HG03439 (cell line): ENCODE measurements around the gene KIR3DL3.
"Not testable (repeated sequence)": the region's sequence is repeated elsewhere in the genome, so short reads cannot be mapped to it uniquely, and the experiment has no call there.

Source experiments
- ATAC-seq: cut with Tn5 transposase; IDR thresholded peaks from one replicate; pipeline ENCODE4 v1.9.1; 2021; ENCODE audit warnings: mild to moderate bottlenecking, moderate library complexity; ENCODE audit not compliant: unreplicated experiment

KIR3DL3 gene

GRCh38 chr19:54729416-54730188 is 5.4 kb downstream of the KIR3DL3 start:
- ATAC-seq = no peak

DNA sequence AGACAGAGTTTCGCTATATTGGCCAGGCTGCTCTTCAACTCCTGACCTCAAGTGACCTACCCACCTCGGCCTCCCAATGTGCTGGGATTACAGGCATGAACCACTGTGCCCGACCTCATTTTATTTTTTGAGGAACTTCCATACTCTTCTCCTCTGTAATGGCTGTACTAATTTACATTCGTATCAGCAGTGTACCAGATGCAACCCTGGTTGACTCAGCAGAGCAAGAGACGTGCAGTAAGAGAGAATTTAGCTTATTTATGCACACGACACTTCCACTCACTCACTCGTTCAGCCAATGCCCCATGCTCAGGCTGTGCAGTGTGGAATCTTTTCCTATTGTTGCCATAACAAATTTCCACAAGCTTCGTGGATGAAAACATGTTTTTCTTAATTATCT is 6.9 kb downstream of the KIR3DL3 start:
- no peak for ATAC-seq

GRCh38 chr19:54738306-54738705 is 14.1 kb downstream of the KIR3DL3 start, which contains the start of gene KIR2DL3:
Gene KIR2DL3 (plus strand): TSS chr19:54738513. CDS start chr19:54738546, 33 bp downstream.
- not testable (repeated sequence) for ATAC-seq

GRCh38 chr19:54738715-54739114 is 14.5 kb downstream of the KIR3DL3 start:
- ATAC-seq = no peak

DNA sequence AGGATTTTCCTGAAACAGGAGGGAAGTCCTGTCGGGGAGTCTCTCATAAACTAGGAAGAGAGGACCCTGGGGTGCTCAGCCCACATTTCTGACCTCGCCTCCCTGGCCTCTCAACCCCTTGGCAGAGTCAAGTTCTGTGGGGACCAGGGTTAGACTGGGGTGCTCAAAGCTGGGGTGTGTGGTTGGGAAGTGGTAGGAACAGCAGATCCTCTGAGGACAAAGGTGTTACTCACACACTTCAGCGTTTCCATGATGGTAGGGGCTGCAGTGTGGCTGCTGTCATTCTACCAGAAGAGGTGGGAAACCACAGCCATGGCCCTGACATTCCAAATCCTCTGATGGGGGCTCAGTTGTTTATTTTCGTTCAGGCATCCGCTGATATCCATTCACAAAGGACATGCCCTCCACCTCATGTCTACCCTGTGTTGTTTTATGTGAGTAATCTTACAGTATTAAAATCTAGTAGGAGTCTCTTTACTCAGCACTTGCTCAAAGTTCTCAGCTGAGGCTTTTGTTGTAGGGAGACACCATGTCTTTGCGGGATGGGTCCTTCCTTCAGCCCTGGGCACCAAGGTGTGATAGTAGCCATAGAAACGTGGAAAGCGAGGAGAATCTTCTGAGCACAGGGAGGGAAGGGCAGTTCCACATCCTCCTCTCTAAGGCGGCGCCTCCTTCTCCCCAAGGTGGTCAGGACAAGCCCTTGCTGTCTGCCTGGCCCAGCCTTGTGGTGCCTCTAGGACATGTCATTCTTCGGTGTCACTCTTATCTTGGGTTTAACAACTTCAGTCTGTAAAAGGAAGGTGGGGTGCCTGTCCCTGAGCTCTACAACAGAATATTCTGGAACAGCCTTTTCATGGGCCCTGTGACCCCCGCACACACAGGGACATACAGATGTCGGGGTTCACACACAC is 15.6 kb downstream of the KIR3DL3 start:
- no peak for ATAC-seq

DNA sequence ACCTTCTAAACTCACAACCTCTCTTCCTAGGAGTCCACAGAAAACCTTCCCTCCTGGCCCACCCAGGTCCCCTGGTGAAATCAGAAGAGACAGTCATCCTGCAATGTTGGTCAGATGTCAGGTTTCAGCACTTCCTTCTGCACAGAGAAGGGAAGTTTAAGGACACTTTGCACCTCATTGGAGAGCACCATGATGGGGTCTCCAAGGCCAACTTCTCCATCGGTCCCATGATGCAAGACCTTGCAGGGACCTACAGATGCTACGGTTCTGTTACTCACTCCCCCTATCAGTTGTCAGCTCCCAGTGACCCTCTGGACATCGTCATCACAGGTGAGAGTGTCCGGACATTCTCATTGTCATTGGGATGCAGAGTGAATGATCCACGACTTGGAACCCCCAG is 17.7 kb downstream of the KIR3DL3 start:
- ATAC-seq = not testable (repeated sequence)

DNA sequence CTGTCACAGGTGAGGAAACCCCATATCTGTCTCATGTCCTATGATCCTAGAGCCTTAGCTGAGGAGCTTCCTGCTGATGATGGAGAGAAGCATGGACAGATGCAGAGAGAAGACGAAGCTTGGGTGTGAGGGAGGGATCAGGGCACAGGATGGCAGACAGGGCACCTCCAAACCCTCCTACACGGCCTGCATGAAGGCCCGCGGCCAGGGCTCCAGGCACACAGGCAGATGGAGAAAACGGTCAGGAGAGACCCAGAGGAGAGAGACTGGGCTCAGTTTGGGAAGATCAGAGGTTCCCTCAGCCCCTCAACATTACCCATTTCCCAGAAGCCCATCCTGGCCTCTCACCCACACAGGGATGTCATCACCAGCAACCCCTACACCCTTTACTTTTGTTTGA is 19.8 kb downstream of the KIR3DL3 start:
- ATAC-seq = not testable (repeated sequence)

- ATAC-seq = not testable (repeated sequence)
These were observed 23.5 kb downstream of the KIR3DL3 start for GRCh38 chr19:54747614-54748322.

- ATAC-seq = not testable (repeated sequence)
These were observed 26.0 kb downstream of the KIR3DL3 start for GRCh38 chr19:54750276-54750675.

GRCh38 chr19:54756204-54757110 is 32.2 kb downstream of the KIR3DL3 start:
- not testable (repeated sequence) for ATAC-seq

GRCh38 chr19:54758577-54758976 is 34.3 kb downstream of the KIR3DL3 start:
- not testable (repeated sequence) for ATAC-seq

GRCh38 chr19:54764219-54764618 is 40.0 kb downstream of the KIR3DL3 start:
- ATAC-seq = not testable (repeated sequence)

GRCh38 chr19:54766464-54766863 is 42.2 kb downstream of the KIR3DL3 start:
- not testable (repeated sequence) for ATAC-seq

DNA sequence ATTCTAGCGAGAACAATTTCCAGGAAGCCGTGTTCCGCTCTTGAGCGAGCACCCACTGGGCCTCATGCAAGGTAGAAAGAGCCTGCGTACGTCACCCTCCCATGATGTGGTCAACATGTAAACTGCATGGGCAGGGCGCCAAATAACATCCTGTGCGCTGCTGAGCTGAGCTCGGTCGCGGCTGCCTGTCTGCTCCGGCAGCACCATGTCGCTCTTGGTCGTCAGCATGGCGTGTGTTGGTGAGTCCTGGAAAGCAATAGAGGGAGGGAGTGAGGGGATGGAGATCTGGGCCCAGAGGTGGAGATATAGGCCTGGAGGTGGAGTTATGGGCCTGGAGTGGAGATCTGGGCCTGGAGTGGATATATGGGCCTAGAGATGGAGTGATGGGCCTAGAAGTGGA is 45.4 kb downstream of the KIR3DL3 start, which contains the start of gene KIR2DL1:
Gene KIR2DL1 (plus strand): TSS at position 148 of the 400 bp plus-strand sequence. CDS start 58 bp downstream, at position 206.
- ATAC-seq = not testable (repeated sequence)

GRCh38 chr19:54770511-54770910 is 46.3 kb downstream of the KIR3DL3 start:
- not testable (repeated sequence) for ATAC-seq

- not testable (repeated sequence) for ATAC-seq
These were observed 47.0 kb downstream of the KIR3DL3 start for GRCh38 chr19:54771018-54771960.

- not testable (repeated sequence) for ATAC-seq
These were observed 48.4 kb downstream of the KIR3DL3 start for GRCh38 chr19:54772666-54773065.

DNA sequence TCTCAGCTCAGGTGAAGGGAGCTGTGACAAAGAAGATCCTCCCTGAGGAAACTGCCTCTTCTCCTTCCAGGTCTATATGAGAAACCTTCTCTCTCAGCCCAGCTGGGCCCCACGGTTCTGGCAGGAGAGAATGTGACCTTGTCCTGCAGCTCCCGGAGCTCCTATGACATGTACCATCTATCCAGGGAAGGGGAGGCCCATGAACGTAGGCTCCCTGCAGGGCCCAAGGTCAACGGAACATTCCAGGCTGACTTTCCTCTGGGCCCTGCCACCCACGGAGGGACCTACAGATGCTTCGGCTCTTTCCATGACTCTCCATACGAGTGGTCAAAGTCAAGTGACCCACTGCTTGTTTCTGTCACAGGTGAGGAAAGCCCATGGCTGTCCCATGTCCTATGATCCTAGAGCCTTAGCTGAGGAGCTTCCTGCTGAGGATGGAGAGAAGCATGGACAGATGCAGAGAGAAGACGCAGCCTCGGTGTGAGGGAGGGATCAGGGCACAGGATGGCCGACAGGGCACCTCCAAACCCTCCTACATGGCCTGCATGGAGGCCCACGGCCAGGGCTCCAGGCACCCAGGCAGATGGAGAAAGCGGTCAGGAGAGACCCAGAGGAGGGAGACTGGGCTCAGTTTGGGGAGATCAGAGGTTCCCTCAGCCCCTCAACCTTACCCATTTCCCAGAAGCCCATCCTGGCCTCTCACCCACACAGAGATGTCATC is 51.0 kb downstream of the KIR3DL3 start:
- not testable (repeated sequence) for ATAC-seq
